HG03108 (cell line): ENCODE measurements around the gene KIF13A.
"Not testable (repeated sequence)": the region's sequence is repeated elsewhere in the genome, so short reads cannot be mapped to it uniquely, and the experiment has no call there.

ENCODE experiments used
- ATAC-seq: cut with Tn5 transposase; IDR thresholded peaks from one replicate; pipeline ENCODE4 v1.9.1; 2021; ENCODE audit warnings: moderate library complexity; ENCODE audit not compliant: unreplicated experiment

Gene KIF13A

GRCh38 chr6:17812311-17812710 lies 175.1 kb downstream of the KIF13A start:
- ATAC-seq = no peak

- no peak for ATAC-seq
These were observed 178.8 kb downstream of the KIF13A start for GRCh38 chr6:17808609-17809008.

GRCh38 chr6:17807431-17807830 lies 180.0 kb downstream of the KIF13A start:
- ATAC-seq = not testable (repeated sequence)

GRCh38 chr6:17803409-17803808 lies 184.0 kb downstream of the KIF13A start:
- no peak for ATAC-seq

- no peak for ATAC-seq
These were observed 188.8 kb downstream of the KIF13A start for GRCh38 chr6:17798477-17799154.

- ATAC-seq = no peak
These were observed 196.9 kb downstream of the KIF13A start for GRCh38 chr6:17790489-17790888.

GRCh38 chr6:17785094-17785787 lies 202.2 kb downstream of the KIF13A start:
- ATAC-seq = no peak

GRCh38 chr6:17780061-17780460 lies 207.4 kb downstream of the KIF13A start:
- no peak for ATAC-seq

- ATAC-seq = no peak
These were observed 215.8 kb downstream of the KIF13A start for GRCh38 chr6:17771609-17772008.

- no peak for ATAC-seq
These were observed 218.6 kb downstream of the KIF13A start for GRCh38 chr6:17768881-17769280.

- ATAC-seq = no peak
These were observed 219.0 kb downstream of the KIF13A start for GRCh38 chr6:17768388-17768787.

GRCh38 chr6:17762651-17763050 lies 224.8 kb downstream of the KIF13A start:
- ATAC-seq = no peak

- no peak for ATAC-seq
These were observed 229.3 kb downstream of the KIF13A start for GRCh38 chr6:17758119-17758518.

- ATAC-seq = no peak
These were observed 233.2 kb downstream of the KIF13A start for GRCh38 chr6:17754254-17754653.

- ATAC-seq = not testable (repeated sequence)
These were observed 242.1 kb downstream of the KIF13A start for GRCh38 chr6:17745324-17745723.

GRCh38 chr6:17744757-17745308 lies 242.6 kb downstream of the KIF13A start:
- not testable (repeated sequence) for ATAC-seq

GRCh38 chr6:17744019-17744756 lies 243.2 kb downstream of the KIF13A start:
- no peak for ATAC-seq

- no peak for ATAC-seq
These were observed 245.9 kb downstream of the KIF13A start for GRCh38 chr6:17741507-17741906.

- ATAC-seq = no peak
These were observed 246.7 kb downstream of the KIF13A start for GRCh38 chr6:17740559-17741220.

- no peak for ATAC-seq
These were observed 249.7 kb downstream of the KIF13A start for GRCh38 chr6:17737704-17738252.

- not testable (repeated sequence) for ATAC-seq
These were observed 252.1 kb downstream of the KIF13A start for GRCh38 chr6:17735311-17735710.
